H1 (cell line): ENCODE data around the gene QSOX2. TPM values are rescaled to one million over a fixed set of nuclear protein-coding genes. Genes with fewer than 3 reads are reported as not detected.

Experiments
- CTCF ChIA-PET: fragments of 300-600 bp; sonication (Branson Sonifier 250); formaldehyde crosslinking; loops from one replicate; lab custom pipeline; 2021; ENCODE audit not compliant: partially characterized antibody; lab: Charles Lee
- POLR2A ChIA-PET: fragments of 300-600 bp; sonication (Branson Sonifier 250); formaldehyde crosslinking; loops from one replicate; lab custom pipeline; 2021; ENCODE audit warnings: inconsistent platforms; ENCODE audit not compliant: partially characterized antibody; lab: Charles Lee
- DNase-seq, 2 experiments: peaks; one replicate each; pipeline versions ENCODE4 v3.0.0 to v3.0.0-alpha.2; 2010 to 2022; ENCODE audit warnings: low spot score in 2 of 2, low read depth in 1 of 2, mixed read lengths in 1 of 2
- FAIRE-seq: peaks from 2 replicates; lab custom pipeline; 2011; peaks lifted over from hg19 to GRCh38; lab: Jason Lieb, UNC
- H2AFZ ChIP-seq: 2 replicates; pipeline ENCODE4 v1.8.1; 2012; ENCODE audit warnings: low read length, inconsistent platforms
- H2AK5ac ChIP-seq: 2 replicates; pipeline ENCODE4 v1.6.1; 2013; ENCODE audit warnings: low read depth, low read length
- H2BK120ac ChIP-seq: replicated peaks from 2 replicates; pipeline ENCODE3; 2013; ENCODE audit warnings: low read depth, low read length, inconsistent platforms
- H2BK12ac ChIP-seq: 2 replicates; pipeline ENCODE4 v1.6.1; 2013; ENCODE audit warnings: low read depth, low read length
- H2BK15ac ChIP-seq: 2 replicates; pipeline ENCODE4 v1.6.1; 2013; ENCODE audit warnings: low read length
- H2BK20ac ChIP-seq: 2 replicates; pipeline ENCODE4 v1.6.1; 2013; ENCODE audit warnings: low read length
- H2BK5ac ChIP-seq: 2 replicates; pipeline ENCODE4 v1.6.1; 2013; ENCODE audit warnings: low read depth, low read length
- H3K14ac ChIP-seq: 2 replicates; pipeline ENCODE4 v1.6.1; 2013; ENCODE audit warnings: inconsistent platforms; ENCODE audit not compliant: insufficient read length
- H3K18ac ChIP-seq: 2 replicates; pipeline ENCODE4 v1.6.1; 2013; ENCODE audit warnings: low read length; ENCODE audit errors: extremely low read depth
- H3K23ac ChIP-seq: 2 replicates; pipeline ENCODE4 v1.6.1; 2013; ENCODE audit warnings: inconsistent platforms; ENCODE audit not compliant: insufficient read length
- H3K23me2 ChIP-seq: 2 replicates; pipeline ENCODE4 v1.6.1; 2013; ENCODE audit warnings: low read depth, low read length
- H3K27ac ChIP-seq: 2 replicates; pipeline ENCODE4 v1.6.1; 2011; ENCODE audit warnings: low read depth, low read length, inconsistent platforms
- H3K27me3 ChIP-seq, 4 experiments: replicated peaks in 1 of 4; 1 replicate in 1 of 4; 2 replicates in 3 of 4; pipeline versions ENCODE4 v1.6.1 to v1.8.1; 2011 to 2013; ENCODE audit warnings: low read length in 3 of 4, mild to moderate bottlenecking in 3 of 4, inconsistent platforms in 2 of 4, mixed read lengths in 2 of 4, moderate library complexity in 1 of 4; ENCODE audit not compliant: control insufficient read depth in 3 of 4, insufficient read depth in 3 of 4; ENCODE audit errors: extremely low read depth in 1 of 4
- H3K36me3 ChIP-seq, 4 experiments: 2 replicates each; pipeline versions ENCODE4 v1.6.1 to v1.8.1; 2011 to 2013; ENCODE audit warnings: mild to moderate bottlenecking in 4 of 4, low read length in 3 of 4, moderate library complexity in 2 of 4, control low read depth in 1 of 4, inconsistent platforms in 1 of 4; ENCODE audit not compliant: insufficient read depth in 4 of 4, control insufficient read depth in 2 of 4
- H3K4ac ChIP-seq: replicated peaks from 2 replicates; pipeline ENCODE3; 2013; ENCODE audit warnings: low read length, low read depth, mixed read lengths, inconsistent platforms; ENCODE audit not compliant: insufficient read length
- H3K4me1 ChIP-seq, 4 experiments: replicated peaks in 1 of 4; 1 replicate in 1 of 4; 2 replicates in 3 of 4; pipeline versions ENCODE4 v1.6.1 to v1.8.1; 2011 to 2013; ENCODE audit warnings: low read length in 3 of 4, inconsistent platforms in 2 of 4, mixed read lengths in 1 of 4; ENCODE audit not compliant: insufficient read depth in 4 of 4, control insufficient read depth in 3 of 4
- H3K4me2 ChIP-seq, 2 experiments: 2 replicates each; pipeline versions ENCODE4 v1.6.1 to v1.8.1; 2011 to 2013; ENCODE audit warnings: low read depth in 2 of 2, low read length in 2 of 2, control low read depth in 1 of 2, inconsistent platforms in 1 of 2, mild to moderate bottlenecking in 1 of 2; ENCODE audit not compliant: insufficient read depth in 1 of 2
- H3K4me3 ChIP-seq, 4 experiments: fragments of 200-600, 300-600 bp in 1 of 4; sonication (generic), shearing (Covaris generic), sonication (Bioruptor Twin) in 1 of 4; 2 replicates each; pipeline versions ENCODE4 v1.5.1 to v1.8.1; 2011 to 2016; ENCODE audit warnings: low read length in 4 of 4, low read depth in 3 of 4, control low read depth in 2 of 4, inconsistent platforms in 2 of 4, mild to moderate bottlenecking in 2 of 4, mixed read lengths in 1 of 4, moderate library complexity in 1 of 4; ENCODE audit not compliant: insufficient read depth in 2 of 4; ENCODE audit errors: extremely low read depth in 1 of 4
- H3K56ac ChIP-seq: replicated peaks from 2 replicates; pipeline ENCODE3; 2013; ENCODE audit warnings: low read depth, mild to moderate bottlenecking, mixed read lengths, low read length, inconsistent platforms; ENCODE audit not compliant: insufficient read length
- H3K79me1 ChIP-seq: 2 replicates; pipeline ENCODE4 v1.6.1; 2013; ENCODE audit warnings: low read depth, low read length, control low read depth
- H3K79me2 ChIP-seq, 2 experiments: 2 replicates each; pipeline versions ENCODE4 v1.6.1 to v1.8.1; 2012 to 2013; ENCODE audit warnings: low read length in 2 of 2, mild to moderate bottlenecking in 2 of 2, inconsistent platforms in 1 of 2; ENCODE audit not compliant: insufficient read depth in 2 of 2, control insufficient read depth in 1 of 2
- H3K9ac ChIP-seq, 4 experiments: replicated peaks in 1 of 4; 1 replicate in 1 of 4; 2 replicates in 3 of 4; pipeline versions ENCODE4 v1.6.1 to v1.8.1; 2011 to 2013; ENCODE audit warnings: low read depth in 3 of 4, low read length in 3 of 4, control low read depth in 2 of 4, mild to moderate bottlenecking in 2 of 4, moderate library complexity in 2 of 4, inconsistent platforms in 1 of 4; ENCODE audit errors: extremely low read depth in 1 of 4
- H3K9me3 ChIP-seq, 2 experiments: 2 replicates each; pipeline versions ENCODE4 v1.6.1 to v1.8.1; 2012 to 2013; ENCODE audit warnings: mild to moderate bottlenecking in 2 of 2, moderate library complexity in 2 of 2, control low read depth in 1 of 2, inconsistent platforms in 1 of 2, low read depth in 1 of 2, low read length in 1 of 2, mixed read lengths in 1 of 2; ENCODE audit not compliant: insufficient read depth in 2 of 2
- H4K20me1 ChIP-seq, 2 experiments: replicated peaks in 1 of 2; 2 replicates each; pipeline versions ENCODE3 to v1.8.1; 2011 to 2013; ENCODE audit warnings: inconsistent platforms in 2 of 2, low read length in 2 of 2, mild to moderate bottlenecking in 1 of 2; ENCODE audit not compliant: insufficient read depth in 2 of 2, control insufficient read depth in 1 of 2
- H4K5ac ChIP-seq: 2 replicates; pipeline ENCODE4 v1.6.1; 2013; ENCODE audit warnings: low read length, low read depth, mixed read lengths, inconsistent platforms; ENCODE audit not compliant: insufficient read length
- H4K8ac ChIP-seq: 2 replicates; pipeline ENCODE4 v1.8.0; 2013; ENCODE audit warnings: mild to moderate bottlenecking, moderate library complexity, low read length, inconsistent platforms; ENCODE audit not compliant: insufficient read depth; ENCODE audit errors: extremely low read depth
- H4K91ac ChIP-seq: replicated peaks from 2 replicates; pipeline ENCODE3; 2013; ENCODE audit warnings: low read length, mixed read lengths, inconsistent platforms; ENCODE audit not compliant: insufficient read length
- ASH2L ChIP-seq: fragments of 200-600, 300-600 bp; sonication (generic); IDR thresholded peaks from one replicate; pipeline ENCODE4 v1.7.1; 2017; ENCODE audit warnings: low read length
- JUN ChIP-seq: IDR thresholded peaks from 2 replicates; pipeline ENCODE4 v1.6.1; 2011; ENCODE audit warnings: low read depth, mild to moderate bottlenecking, improper control_type of control experiment, low read length
- MAFK ChIP-seq: IDR thresholded peaks from 2 replicates; pipeline ENCODE4 v1.6.1; 2012; ENCODE audit warnings: low read depth, mild to moderate bottlenecking, improper control_type of control experiment, low read length
- RAD21 ChIP-seq, 2 experiments: IDR thresholded peaks in 1 of 2; conservative IDR thresholded peaks in 1 of 2; 2 replicates each; pipeline ENCODE4 v1.6.1; 2011; ENCODE audit warnings: low read depth in 2 of 2, low read length in 2 of 2, improper control_type of control experiment in 1 of 2, inconsistent platforms in 1 of 2, mild to moderate bottlenecking in 1 of 2, moderate library complexity in 1 of 2
- SIN3A ChIP-seq, 2 experiments: IDR thresholded peaks in 1 of 2; conservative IDR thresholded peaks in 1 of 2; 2 replicates each; pipeline ENCODE4 v1.6.1; 2011 to 2012; ENCODE audit warnings: low read length in 2 of 2, improper control_type of control experiment in 1 of 2, low read depth in 1 of 2, mild to moderate bottlenecking in 1 of 2
- SIRT6 ChIP-seq: IDR thresholded peaks from one replicate; pipeline ENCODE4 v1.7.1; 2012; ENCODE audit warnings: low read length, inconsistent platforms
- WGBS, 2 experiments: shearing (Covaris generic) in 1 of 2; methylation state at CpG; one replicate each; pipeline versions ENCODE4 v1.1.6 to v1.1.7; 2013 to 2015; ENCODE audit warnings: low lambda C conversion rate in 2 of 2, mixed read lengths in 2 of 2, inconsistent platforms in 1 of 2, low coverage in 1 of 2, missing lambda C conversion rate in 1 of 2; ENCODE audit not compliant: insufficient replicate concordance in 2 of 2, insufficient coverage in 1 of 2, insufficient read length in 1 of 2; ENCODE audit errors: extremely low coverage in 1 of 2, missing lambda C conversion rate in 1 of 2; 5-methylcytosine and 5-hydroxymethylcytosine counted together
- polyA plus RNA-seq, 7 experiments: library from polyadenylated mRNA; depleted of rRNA in 3 of 7; stranded (reverse) in 5 of 7; unstranded in 2 of 7; fragments of >200 nt in 5 of 7; fragments of 200-250 nt in 2 of 7; gene quantifications; 1 replicate in 5 of 7; 2 replicates in 1 of 7; 4 replicates in 1 of 7; pipeline versions ENCODE4 v1.2.1 to v1.2.3, GENCODE V29; 2011 to 2013; ENCODE audit warnings: missing spikeins in 2 of 7, mixed read lengths in 2 of 7
- total RNA-seq: library from RNA; stranded (reverse); fragmentation: NEBNext Ultra II Directional; extraction: Animal tissue kit (Norgen Biotek cat#: 25700); gene quantifications from 2 replicates; pipeline ENCODE4 v1.2.1, GENCODE V29; 2021
- TF ChIP-seq, protein P1 (sequence below): IDR thresholded peaks from 2 replicates; pipeline ENCODE4 v1.6.1; 2012; ENCODE audit warnings: inconsistent platforms
- TF ChIP-seq, protein P2 (sequence below), 3 experiments: IDR thresholded peaks; 1 replicate in 2 of 3; 2 replicates in 1 of 3; pipeline versions ENCODE4 v1.5.1 to v1.6.1; 2011; ENCODE audit warnings: low read length in 3 of 3, mild to moderate bottlenecking in 3 of 3, inconsistent platforms in 2 of 3, low read depth in 1 of 3, moderate library complexity in 1 of 3; ENCODE audit not compliant: insufficient read depth in 1 of 3; ENCODE audit errors: control extremely low read depth in 1 of 3

Gene QSOX2
- total and polyA plus RNA-seq, 2 of the 8 experiments (the other 6 are each of a cell fraction or from before 2014, with no cell fraction given): 18.0 to 28.6 TPM

DNA sequence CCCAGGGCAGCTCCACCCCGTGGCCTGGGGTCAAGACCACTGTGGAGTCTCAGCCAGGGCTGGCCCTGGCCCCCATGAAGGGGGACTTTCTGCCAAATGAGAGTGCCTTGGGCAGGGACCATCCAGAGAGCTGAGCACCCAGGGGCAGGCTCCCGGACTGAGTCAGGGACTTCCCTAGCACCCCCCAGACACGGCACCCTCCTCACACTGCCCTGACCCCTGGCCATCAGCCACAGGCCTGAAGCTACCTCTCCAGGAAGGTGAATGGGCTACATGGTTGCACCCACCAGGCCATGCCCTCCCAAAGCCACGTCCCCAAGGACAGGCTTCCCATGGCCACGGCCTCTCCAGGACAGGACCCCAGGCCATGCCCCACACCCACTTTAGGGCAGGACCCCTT lies 48.8 kb upstream of the QSOX2 start:
- H3K18ac ChIP-seq: no peak overlapping the region
- no peaks in the 10 kb centered on the region for H3K27me3 ChIP-seq
- 80% methylated on average over 4 of the region's 5 CpGs; no CpG with 5 or more reads in 1 of the 2 experiments for WGBS, 2 experiments
- H3K23ac ChIP-seq: no peak overlapping the region
- H2BK120ac ChIP-seq: no peak overlapping the region
- H3K9ac ChIP-seq: no peak overlapping the region
- H4K5ac ChIP-seq: no peak overlapping the region
- no peak overlapping the region for H3K27ac ChIP-seq
- H3K4me1 ChIP-seq: no peaks in the 10 kb centered on the region
- TF ChIP-seq MAFK (no peak), SIN3A (conservative IDR thresholded peaks at IDR 0.05 in 1 of 2, IDR thresholded peaks at IDR 0.05 in 1 of 2; ENCODE audit: low read depth in 1 of 2, low read length in 2 of 2) (no peak), ASH2L (no peak), SIRT6 (no peak), JUN (no peak), RAD21 (IDR thresholded peaks at IDR 0.05 in 1 of 2, conservative IDR thresholded peaks at IDR 0.05 in 1 of 2; ENCODE audit: low read depth in 2 of 2, low read length in 2 of 2) (no peak)
- TF ChIP-seq, protein P1, sequence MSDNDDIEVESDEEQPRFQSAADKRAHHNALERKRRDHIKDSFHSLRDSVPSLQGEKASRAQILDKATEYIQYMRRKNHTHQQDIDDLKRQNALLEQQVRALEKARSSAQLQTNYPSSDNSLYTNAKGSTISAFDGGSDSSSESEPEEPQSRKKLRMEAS: no peak
- TF ChIP-seq, protein P2, sequence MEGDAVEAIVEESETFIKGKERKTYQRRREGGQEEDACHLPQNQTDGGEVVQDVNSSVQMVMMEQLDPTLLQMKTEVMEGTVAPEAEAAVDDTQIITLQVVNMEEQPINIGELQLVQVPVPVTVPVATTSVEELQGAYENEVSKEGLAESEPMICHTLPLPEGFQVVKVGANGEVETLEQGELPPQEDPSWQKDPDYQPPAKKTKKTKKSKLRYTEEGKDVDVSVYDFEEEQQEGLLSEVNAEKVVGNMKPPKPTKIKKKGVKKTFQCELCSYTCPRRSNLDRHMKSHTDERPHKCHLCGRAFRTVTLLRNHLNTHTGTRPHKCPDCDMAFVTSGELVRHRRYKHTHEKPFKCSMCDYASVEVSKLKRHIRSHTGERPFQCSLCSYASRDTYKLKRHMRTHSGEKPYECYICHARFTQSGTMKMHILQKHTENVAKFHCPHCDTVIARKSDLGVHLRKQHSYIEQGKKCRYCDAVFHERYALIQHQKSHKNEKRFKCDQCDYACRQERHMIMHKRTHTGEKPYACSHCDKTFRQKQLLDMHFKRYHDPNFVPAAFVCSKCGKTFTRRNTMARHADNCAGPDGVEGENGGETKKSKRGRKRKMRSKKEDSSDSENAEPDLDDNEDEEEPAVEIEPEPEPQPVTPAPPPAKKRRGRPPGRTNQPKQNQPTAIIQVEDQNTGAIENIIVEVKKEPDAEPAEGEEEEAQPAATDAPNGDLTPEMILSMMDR (IDR thresholded peaks at IDR 0.05; ENCODE audit: control extremely low read depth in 1 of 3, insufficient read depth in 1 of 3, low read depth in 1 of 3, low read length in 3 of 3): no peak
- TF ChIP-seq, all 59 proteins: peak for 0
- no peak overlapping the region for H4K91ac ChIP-seq
- 0 out of 2 replicates have a peak overlapping the region, but pooled peaks have one; percentile 40 for H2AK5ac ChIP-seq
- peaks cover 11% of the 10 kb centered on the region; the same call in 1 of the 2 replicates for H3K23me2 ChIP-seq
- no peak overlapping the region for H3K56ac ChIP-seq
- ChIA-PET POLR2A (interaction anchor here (0.6 kb wide), 1 partner anchor 122 kb away, joined by 3 read pairs; no protein-coding TSS in a partner anchor), CTCF (interaction anchor here (2.1 kb wide), 1 partner anchor 10 kb away, joined by 10 read pairs; no protein-coding TSS in a partner anchor)
- H3K14ac ChIP-seq: no peak overlapping the region
- H2BK5ac ChIP-seq: no peak overlapping the region
- peaks cover 0 to 15% of the 10 kb centered on the region in 2 experiments for H4K20me1 ChIP-seq
- no peak overlapping the region for H2AFZ ChIP-seq
- H3K4me3 ChIP-seq: no peak overlapping the region
- no peaks in the 10 kb centered on the region for H3K79me1 ChIP-seq
- H2BK12ac ChIP-seq: peak overlapping the region; percentile 88; the same call in 1 of the 2 replicates
- no peaks in the 10 kb centered on the region; a peak in 1 of 8 replicates for H3K36me3 ChIP-seq
- FAIRE-seq (no peak), DNase-seq (no peak)
- no peaks in the 10 kb centered on the region for H3K79me2 ChIP-seq
- no peak overlapping the region; the same call in 1 of the 2 replicates for H2BK15ac ChIP-seq
- H3K4ac ChIP-seq: no peak overlapping the region
- H4K8ac ChIP-seq: no peak overlapping the region
- no peak overlapping the region for H3K4me2 ChIP-seq
- H3K9me3 ChIP-seq: peaks cover 4 to 10% of the 10 kb centered on the region in 2 experiments; a peak in 2 of 4 replicates
- H2BK20ac ChIP-seq: no peak overlapping the region
